HG03571 (cell line): ENCODE results near the gene ABCB4.
A peak's percentile ranks its signal among the peaks of the same experiment; 100 is the strongest.

Experiments used
- ATAC-seq: cut with Tn5 transposase; IDR thresholded peaks from one replicate; pipeline ENCODE4 v1.9.1; 2021; ENCODE audit not compliant: unreplicated experiment

The ABCB4 gene

DNA sequence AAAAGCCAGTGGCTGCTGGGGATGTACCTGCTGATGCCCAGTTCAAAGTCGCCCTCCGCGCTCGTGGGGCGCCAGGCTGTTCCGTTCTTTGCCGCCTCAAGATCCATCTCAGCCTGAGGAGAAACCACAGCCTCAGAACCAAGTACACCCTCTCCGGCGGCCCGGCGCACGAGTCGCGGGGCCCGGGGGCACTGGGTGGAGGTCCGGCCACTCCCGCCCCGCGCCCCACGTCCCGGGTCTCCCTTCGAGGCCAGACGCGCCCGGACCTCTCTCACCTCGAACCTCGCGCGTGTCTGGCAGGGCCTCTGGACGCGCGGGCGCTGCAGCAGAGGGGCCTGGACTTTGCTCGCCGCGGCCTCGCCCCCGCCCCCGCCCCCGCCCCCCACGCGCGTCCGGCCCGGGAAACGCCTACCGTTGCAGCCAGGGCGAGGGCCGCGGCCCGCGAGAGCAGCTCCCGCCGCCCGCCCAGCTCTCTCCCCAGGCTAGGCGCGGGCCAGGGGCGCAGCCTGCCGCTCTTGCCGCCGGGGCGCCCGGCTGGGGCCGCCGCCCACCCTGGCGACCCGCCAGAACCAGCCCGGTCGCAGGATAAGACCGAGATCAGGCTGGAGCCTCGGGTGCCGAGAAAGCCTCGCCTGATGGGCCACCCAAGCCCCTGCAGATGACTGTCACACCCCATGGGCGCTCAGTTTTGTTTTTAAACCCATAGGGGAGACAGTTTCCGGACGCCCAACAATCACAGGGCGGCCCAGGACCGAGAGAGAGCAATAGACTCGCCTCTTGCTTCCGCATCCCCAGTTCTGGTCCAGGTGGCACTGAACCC, at the start of gene ABCB4:
TSS of gene ABCB4 (minus strand) at position 322 of the 820 bp plus-strand sequence. CDS start at position 107, 215 bp downstream.
- peak; percentile 24 for ATAC-seq

DNA sequence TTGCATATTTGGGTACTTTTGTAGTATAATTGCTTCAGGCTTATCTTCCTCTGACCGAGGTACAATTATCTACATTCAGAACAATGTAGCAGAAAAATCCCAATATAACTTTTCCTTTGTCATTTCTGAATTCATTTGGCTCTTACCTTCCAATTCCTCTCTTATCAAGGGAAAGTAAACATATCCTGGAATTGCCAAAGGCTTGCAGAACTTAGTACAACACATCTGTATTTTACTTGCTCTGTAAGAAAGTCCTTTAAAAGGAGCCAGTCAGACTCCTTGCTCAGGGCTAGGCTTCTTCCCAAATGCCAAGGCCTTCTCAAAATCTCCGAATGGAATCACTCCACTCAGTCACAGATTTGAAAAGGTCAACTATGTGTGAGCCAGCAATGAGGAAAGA, 43.3 kb upstream of the ABCB4 start:
- no peak for ATAC-seq

DNA sequence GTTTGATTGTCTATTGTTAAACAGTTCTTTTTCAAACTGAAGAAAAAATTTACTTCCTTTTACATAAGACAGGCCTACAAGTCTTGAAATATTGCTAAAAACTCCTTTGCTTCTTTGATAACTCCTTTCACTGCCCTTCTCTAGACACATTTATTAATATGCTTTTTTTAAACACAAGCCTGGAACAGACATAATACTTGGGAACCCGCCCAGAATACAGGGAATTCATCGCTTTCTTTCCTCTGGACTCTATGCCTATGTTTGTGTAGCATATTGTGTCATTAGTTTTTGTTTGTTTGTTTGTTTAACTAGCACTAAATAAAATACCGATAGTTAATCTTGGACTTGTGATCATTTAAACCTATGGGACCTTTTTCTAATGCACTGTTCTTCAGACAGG, 42.4 kb upstream of the ABCB4 start:
- ATAC-seq: no peak

DNA sequence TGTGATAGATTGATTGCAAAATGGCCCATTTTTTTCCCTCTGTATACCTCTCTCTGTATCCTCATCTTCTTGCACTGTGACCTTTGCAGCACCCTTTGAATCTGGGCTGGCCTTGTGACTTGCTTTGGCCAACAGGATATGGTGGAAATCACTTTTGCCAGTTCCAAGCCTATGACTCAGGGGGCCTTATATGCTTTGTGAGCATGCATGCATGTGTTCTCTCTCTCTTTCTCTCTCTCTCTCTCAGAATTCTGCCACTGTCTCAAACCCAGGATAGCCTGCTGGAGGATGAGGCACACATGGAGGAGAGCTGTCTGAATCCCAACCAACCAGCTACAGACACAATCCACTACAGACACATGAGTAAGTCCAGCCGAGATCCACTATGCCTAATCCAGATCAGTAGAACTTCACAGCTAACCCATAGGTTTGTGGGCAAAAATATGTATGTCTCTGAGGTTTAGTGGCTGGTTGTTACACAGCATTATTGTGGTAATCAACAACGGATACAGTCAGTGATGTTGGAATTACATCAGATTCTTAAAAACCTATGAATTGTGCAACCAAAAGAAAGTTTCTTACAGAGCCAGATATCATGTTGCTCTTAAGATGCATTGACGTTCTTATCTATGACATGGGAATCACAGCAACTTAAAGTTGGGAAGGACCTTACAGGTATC, 41.8 kb upstream of the ABCB4 start:
- ATAC-seq: no peak

DNA sequence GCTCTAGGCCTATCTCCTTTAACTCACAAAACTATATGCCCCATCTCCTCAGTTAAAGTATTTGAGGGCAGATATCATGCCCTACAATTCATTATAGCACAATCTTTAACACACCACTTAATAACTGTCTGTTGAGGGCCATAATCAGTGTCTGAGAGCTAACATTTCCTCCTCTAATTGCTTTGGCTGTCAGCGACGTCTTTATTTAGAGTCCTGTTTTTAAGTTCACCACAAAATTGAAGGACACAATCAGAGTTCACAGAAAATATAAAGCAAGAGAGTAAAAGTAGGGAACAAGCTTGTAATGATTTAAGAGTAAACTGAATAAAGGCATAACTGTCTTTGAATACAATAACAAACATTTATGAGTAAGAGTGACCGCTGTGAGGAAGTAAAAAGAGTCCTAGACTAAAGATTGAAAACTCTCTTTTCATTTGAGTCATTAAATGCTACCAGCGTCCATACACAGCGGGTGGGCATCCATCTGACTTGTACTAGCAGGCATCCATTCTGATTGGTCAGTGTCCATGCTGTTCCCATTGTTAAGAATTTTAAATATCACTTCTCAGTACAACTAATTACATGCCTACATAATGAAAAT, 38.4 kb upstream of the ABCB4 start:
- no peak for ATAC-seq

- no peak for ATAC-seq
Measured at GRCh38 chr7:87512906-87513305, 37.4 kb upstream of the ABCB4 start.

- no peak for ATAC-seq
Measured at GRCh38 chr7:87511510-87511909, 36.0 kb upstream of the ABCB4 start.

- ATAC-seq: no peak
Measured at GRCh38 chr7:87510411-87510875, 35.0 kb upstream of the ABCB4 start.

- no peak for ATAC-seq
Measured at GRCh38 chr7:87507446-87507845, 32.0 kb upstream of the ABCB4 start.

DNA sequence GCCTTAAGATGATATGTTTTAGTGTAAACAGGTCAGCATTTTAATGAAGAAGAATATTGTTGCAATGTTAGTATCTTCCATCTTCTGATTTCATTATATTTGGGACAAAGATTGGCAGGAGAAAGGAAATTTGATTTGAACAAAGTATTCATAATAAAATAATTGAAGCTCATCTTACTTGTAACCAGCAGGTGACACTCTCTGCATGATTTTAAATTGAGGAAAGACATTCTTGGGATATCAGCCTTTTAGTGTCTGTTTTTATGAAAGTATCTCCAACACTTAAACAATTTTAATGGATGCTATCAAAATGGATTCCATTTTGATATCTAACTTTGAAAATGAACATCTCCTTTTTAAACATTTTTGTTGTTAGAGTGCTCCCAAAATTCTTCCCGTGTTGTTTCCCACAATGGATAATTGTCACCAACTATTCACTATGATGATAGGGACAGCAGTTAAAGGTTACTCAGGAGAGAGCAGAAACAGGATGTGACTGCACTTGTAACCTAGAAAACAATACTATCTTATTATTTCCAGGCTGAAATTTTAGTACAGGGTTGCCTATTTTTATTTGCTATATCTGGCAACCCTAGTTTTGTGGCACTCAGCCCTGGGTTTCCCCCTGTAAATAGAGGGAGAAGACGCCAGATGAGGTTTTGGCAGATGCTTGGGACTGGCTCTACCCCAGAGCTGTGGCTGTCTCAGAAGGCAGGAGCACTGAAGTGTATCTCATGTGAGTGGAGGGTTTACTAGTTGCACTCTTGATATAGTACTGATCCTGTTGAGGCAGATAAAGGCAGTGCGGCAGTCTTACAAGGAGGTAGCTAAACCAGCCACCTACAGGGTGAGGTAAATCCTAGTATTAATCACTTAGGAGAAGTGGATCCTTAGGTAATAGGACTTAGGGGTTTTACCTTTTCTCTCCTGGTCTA, 31.0 kb upstream of the ABCB4 start:
- no peak for ATAC-seq

DNA sequence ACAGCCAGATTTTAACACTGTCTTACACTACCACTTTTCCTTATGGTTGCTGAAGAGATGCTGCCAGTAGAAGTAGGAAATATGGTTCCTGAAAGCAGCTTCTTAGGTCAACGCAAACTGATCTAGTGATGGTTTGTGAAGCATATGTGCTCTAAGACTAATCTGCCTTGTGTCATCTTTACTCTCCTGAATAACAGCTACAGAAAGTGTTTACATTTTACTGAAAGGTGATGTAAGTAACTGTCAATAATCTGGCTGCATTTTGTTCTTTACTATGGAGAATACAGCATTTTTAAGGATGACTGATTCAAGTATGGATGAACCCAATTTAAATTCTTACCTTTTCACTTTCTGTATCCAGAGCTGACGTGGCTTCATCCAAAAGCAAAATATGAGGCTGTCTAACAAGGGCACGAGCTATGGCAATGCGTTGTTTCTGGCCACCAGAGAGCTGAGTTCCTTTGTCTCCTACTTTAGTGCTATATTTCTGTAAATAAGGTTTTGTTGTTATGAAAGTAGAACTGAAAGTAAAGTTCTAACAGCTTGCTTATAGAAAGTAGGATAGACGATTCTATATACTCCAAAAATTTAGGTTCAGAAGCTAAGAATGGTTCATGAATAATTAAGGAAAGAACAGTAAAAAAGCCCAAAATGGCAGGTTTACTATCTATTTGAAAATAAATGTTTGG, 30.2 kb upstream of the ABCB4 start:
- no peak for ATAC-seq

DNA sequence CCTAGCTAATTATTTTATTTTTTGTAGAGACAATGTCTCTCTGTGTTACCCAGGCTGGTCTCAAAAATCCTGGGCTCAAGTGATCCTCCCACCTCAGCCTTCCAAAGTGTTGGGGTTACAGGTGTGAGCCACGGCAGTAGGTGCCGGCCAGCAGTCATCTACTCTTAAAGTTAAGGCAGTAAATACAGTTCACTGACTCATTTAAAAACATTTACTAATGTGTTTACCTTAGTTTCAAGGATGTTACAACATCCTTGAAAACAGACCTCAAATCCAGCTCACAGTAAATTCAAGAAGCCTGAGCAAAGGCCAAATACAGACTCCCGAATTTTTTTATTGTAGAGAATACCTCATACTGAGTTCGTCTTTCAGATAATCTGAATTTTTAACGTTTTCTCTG, 29.6 kb upstream of the ABCB4 start:
- no peak for ATAC-seq

GRCh38 chr7:87499494-87499893, 24.0 kb upstream of the ABCB4 start:
- ATAC-seq: no peak

- no peak for ATAC-seq
Measured at GRCh38 chr7:87498893-87499292, 23.4 kb upstream of the ABCB4 start.

- ATAC-seq: no peak
Measured at GRCh38 chr7:87497482-87497881, 22.0 kb upstream of the ABCB4 start.

GRCh38 chr7:87495366-87495765, 19.9 kb upstream of the ABCB4 start:
- no peak for ATAC-seq

GRCh38 chr7:87494454-87494853, 19.0 kb upstream of the ABCB4 start:
- no peak for ATAC-seq

DNA sequence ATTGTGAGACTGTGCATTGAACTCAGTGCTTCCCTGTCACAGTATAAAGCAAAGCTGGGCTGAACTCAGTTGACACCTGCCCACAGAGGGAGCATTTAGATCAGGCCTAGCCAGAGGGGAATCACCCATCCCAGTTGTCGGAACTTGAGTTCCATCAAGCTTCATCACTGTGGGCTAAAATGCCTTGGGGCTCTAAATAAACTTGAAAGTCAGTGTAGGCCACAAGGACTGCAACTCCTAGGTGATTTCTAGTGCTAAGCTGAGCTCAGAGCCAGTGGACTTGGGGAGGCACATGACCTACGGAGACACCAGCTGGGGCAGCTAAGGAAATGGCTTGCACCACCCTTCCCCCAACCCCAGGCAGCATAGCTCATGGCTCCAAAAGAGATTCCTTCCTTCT, 7.7 kb upstream of the ABCB4 start:
- ATAC-seq: no peak

- ATAC-seq: no peak
Measured at GRCh38 chr7:87482115-87482514, 6.6 kb upstream of the ABCB4 start.

GRCh38 chr7:87480386-87480785, 4.9 kb upstream of the ABCB4 start:
- ATAC-seq: no peak
